Activated CD4-positive, alpha-beta memory T cell treated with anti-CD3 and anti-CD28 coated beads for 36 hours (primary cell): ENCODE results near the gene SEMA4F. TPM values are rescaled to one million over a fixed set of nuclear protein-coding genes. Genes with fewer than 3 reads are reported as not detected.

Source experiments
- CTCF ChIA-PET: fragments of 350-600 bp; sonication (Branson Sonifier 250); formaldehyde crosslinking; loops from one replicate; lab custom pipeline; 2021; ENCODE audit warnings: antibody characterized with exemption, inconsistent platforms; lab: Charles Lee
- POLR2A ChIA-PET: fragments of 350-600 bp; sonication (Branson Sonifier 250); formaldehyde crosslinking; loops from one replicate; lab custom pipeline; 2021; ENCODE audit warnings: antibody characterized with exemption; lab: Charles Lee
- DNase-seq: peaks from one replicate; pipeline ENCODE4 v3.0.0-alpha.2; 2020
- H3K27ac Mint-ChIP-seq: one replicate; pipeline ENCODE4 v1.8.0; 2021; ENCODE audit warnings: mixed read lengths
- H3K27me3 Mint-ChIP-seq: one replicate; pipeline ENCODE4 v1.8.0; 2021; ENCODE audit warnings: mixed read lengths
- H3K36me3 Mint-ChIP-seq: one replicate; pipeline ENCODE4 v1.8.0; 2021; ENCODE audit warnings: mixed read lengths
- H3K4me1 Mint-ChIP-seq: one replicate; pipeline ENCODE4 v1.8.0; 2021; ENCODE audit warnings: low read depth, mixed read lengths
- H3K4me3 Mint-ChIP-seq: one replicate; pipeline ENCODE4 v1.8.0; 2021; ENCODE audit warnings: mild to moderate bottlenecking, mixed read lengths
- H3K9me3 Mint-ChIP-seq: one replicate; pipeline ENCODE4 v1.8.0; 2021; ENCODE audit warnings: mixed read lengths
- intact Hi-C: fragments of 100-400 bp; cut with micrococcal nuclease; formaldehyde crosslinking; loops from one replicate; pipeline ENCODE4 v1.15.1; 2023
- total RNA-seq, 2 experiments: library from RNA; stranded (reverse); gene quantifications; one replicate each; pipeline ENCODE4 v1.2.3, GENCODE V29; 2021

SEMA4F gene
- total RNA-seq, 2 experiments from 2014 or later = 7.7 to 7.9 TPM

DNA sequence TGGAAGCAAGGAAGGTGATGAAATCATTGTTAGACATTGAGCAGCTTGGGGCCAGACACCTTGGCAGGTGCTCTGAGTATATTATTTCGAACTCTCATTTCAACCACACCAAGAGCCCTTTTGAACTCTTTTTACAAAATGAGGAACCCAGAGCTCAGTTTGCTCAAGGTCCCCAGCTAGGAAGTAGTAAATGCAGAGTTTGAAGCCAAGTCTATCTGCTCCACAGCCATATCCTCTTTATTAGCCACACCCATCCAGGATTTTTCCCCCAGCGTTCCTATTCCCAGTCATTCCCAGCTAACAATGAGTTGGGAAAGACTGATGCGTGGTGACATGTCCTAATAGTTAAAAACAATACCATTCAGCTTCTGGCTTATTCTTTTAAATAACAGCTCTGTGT, 40.2 kb downstream of the SEMA4F start:
- intact Hi-C loops = loop anchor here (10.0 kb wide), 1 partner anchor 711 kb away; no protein-coding TSS in a partner anchor
- no peak for DNase-seq
- H3K4me1 Mint-ChIP-seq = no peaks in the 10 kb centered on the region
- no peak overlapping the region for H3K4me3 Mint-ChIP-seq
- no peaks in the 10 kb centered on the region for H3K36me3 Mint-ChIP-seq
- no peaks in the 10 kb centered on the region for H3K9me3 Mint-ChIP-seq
- CTCF ChIA-PET = interaction anchor here (0.8 kb wide), 1 partner anchor 20 kb away, joined by 4 read pairs; no protein-coding TSS in a partner anchor
- H3K27me3 Mint-ChIP-seq = peaks cover 2% of the 10 kb centered on the region
- POLR2A ChIA-PET = no interaction called here
- no peak overlapping the region for H3K27ac Mint-ChIP-seq

DNA sequence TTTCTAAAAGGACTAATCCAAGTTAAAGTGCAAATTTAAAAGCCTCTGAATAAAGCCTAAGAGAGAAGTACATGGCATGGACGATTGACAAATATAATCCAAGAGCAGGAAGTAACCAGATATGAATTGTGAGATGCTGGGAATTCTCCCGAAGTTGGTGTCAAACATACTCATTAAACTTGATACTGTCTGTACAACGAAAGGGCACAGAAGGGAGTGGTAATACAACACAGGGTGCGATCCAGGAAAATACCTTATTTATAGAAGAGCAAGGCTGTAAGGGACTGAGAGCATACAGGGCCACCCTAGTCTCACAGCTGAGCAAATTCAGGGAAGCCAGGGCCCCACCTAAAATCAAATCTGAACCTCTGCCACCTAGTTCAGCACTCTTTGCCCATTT, 41.6 kb downstream of the SEMA4F start:
- no peak overlapping the region for H3K27ac Mint-ChIP-seq
- H3K36me3 Mint-ChIP-seq = no peaks in the 10 kb centered on the region
- no peak overlapping the region for H3K4me3 Mint-ChIP-seq
- no peaks in the 10 kb centered on the region for H3K4me1 Mint-ChIP-seq
- CTCF ChIA-PET = no interaction called here
- intact Hi-C loops = loop anchor here (10.0 kb wide), 1 partner anchor 709 kb away; no protein-coding TSS in a partner anchor
- DNase-seq = no peak
- H3K27me3 Mint-ChIP-seq = peaks cover 2% of the 10 kb centered on the region
- POLR2A ChIA-PET = no interaction called here
- no peaks in the 10 kb centered on the region for H3K9me3 Mint-ChIP-seq

DNA sequence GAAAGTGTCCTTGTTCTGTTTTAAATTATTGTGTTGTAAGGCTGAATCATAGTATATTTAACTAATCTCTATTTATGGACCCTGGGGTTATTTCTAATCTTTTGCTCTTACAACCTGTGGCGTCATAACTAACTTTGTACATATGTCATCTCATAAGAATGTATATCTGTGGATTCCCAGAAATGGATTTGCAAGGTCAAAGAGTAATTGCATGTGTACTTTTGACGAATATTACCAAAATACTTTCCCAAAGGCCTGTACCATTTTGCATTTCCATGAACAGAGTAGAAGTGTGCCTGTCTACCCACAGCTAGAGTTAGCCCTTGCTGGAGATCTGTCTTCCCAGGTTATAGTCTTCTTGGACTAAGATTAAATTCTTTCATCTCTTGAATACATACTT, 42.8 kb downstream of the SEMA4F start:
- DNase-seq = no peak
- H3K27me3 Mint-ChIP-seq = peaks cover 2% of the 10 kb centered on the region
- ChIA-PET POLR2A (no interaction called here), CTCF (no interaction called here)
- H3K27ac Mint-ChIP-seq = no peak overlapping the region
- intact Hi-C loops = loop anchor here (10.0 kb wide), 1 partner anchor 708 kb away; no protein-coding TSS in a partner anchor
- H3K4me1 Mint-ChIP-seq = no peaks in the 10 kb centered on the region
- no peaks in the 10 kb centered on the region for H3K36me3 Mint-ChIP-seq
- no peaks in the 10 kb centered on the region for H3K9me3 Mint-ChIP-seq
- H3K4me3 Mint-ChIP-seq = no peak overlapping the region

DNA sequence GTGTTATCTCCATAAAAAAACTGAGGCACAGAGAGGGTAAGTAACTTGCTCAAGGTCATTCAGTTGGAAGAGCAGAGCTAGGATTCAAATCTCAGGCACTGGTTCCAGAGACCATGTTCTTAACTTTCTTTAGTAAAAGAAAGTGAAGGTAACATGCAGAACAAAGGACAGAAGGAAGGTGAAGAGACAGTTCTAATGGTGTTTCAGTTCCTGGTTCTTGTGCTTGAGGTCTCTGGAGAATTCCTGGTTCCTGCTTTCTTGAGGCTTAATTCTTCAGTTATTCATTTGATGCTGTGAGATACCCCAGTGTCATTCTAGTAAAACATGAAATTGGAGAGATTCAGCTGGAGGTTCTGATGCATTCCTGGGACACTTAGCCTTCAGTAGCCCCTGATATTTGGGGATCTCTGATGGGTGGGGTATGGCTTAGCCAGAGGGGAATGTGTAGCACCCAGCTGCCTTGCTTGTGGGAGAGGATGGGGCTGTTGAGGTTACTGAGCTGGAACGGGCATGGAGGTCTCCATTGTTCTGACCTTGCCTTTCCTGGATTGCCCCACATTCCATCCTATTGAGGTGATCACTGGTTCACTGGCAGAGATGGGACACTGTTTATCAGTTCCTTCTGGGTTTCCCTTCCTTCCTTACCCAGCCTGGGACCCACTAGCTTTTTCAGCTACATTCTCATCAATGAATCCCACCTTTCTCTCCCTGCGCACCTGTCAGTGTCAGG, 46.8 kb downstream of the SEMA4F start:
- H3K4me3 Mint-ChIP-seq = no peak overlapping the region
- POLR2A ChIA-PET = no interaction called here
- no peak overlapping the region for H3K27ac Mint-ChIP-seq
- no peaks in the 10 kb centered on the region for H3K36me3 Mint-ChIP-seq
- no peak for DNase-seq
- CTCF ChIA-PET = no interaction called here
- H3K4me1 Mint-ChIP-seq = no peaks in the 10 kb centered on the region
- intact Hi-C loops = no loop called here
- no peaks in the 10 kb centered on the region for H3K9me3 Mint-ChIP-seq
- H3K27me3 Mint-ChIP-seq = no peaks in the 10 kb centered on the region

DNA sequence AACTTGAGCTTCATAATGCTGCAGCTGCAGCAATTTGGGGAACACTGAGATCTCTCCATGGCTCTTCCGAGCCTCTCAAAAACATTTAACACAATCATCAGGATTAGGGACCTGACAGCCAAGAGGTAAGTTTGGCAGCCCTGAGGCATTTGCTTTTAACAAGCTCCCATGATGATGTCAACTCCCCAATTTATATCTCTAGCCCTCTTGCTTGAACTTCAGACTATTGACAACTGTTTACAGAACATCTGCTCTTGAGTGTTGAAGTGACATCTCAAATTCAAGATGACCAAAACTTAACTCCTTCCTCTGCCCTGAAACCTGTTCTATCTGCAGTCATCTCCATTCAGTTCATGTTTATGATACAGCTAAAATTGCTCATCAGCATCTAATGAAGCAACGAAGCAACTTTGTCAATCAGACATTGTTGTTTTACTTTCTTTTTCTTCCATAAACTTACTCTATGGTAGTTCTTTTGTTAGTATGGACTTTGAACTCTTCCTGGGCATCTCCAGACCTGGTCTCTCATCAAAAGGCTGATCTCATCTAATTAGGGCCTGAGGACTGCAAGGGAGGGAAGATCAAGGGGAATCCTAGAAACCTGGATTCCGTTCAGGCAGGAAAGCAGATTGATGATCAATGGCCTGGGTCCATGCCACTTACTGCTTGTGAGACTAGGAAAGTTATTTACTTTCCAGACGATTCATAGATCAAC, 48.1 kb downstream of the SEMA4F start:
- no peak for DNase-seq
- no peak overlapping the region for H3K27ac Mint-ChIP-seq
- intact Hi-C loops = no loop called here
- no peaks in the 10 kb centered on the region for H3K36me3 Mint-ChIP-seq
- CTCF ChIA-PET = no interaction called here
- H3K4me1 Mint-ChIP-seq = no peaks in the 10 kb centered on the region
- H3K4me3 Mint-ChIP-seq = no peak overlapping the region
- POLR2A ChIA-PET = no interaction called here
- no peaks in the 10 kb centered on the region for H3K9me3 Mint-ChIP-seq
- H3K27me3 Mint-ChIP-seq = no peaks in the 10 kb centered on the region

DNA sequence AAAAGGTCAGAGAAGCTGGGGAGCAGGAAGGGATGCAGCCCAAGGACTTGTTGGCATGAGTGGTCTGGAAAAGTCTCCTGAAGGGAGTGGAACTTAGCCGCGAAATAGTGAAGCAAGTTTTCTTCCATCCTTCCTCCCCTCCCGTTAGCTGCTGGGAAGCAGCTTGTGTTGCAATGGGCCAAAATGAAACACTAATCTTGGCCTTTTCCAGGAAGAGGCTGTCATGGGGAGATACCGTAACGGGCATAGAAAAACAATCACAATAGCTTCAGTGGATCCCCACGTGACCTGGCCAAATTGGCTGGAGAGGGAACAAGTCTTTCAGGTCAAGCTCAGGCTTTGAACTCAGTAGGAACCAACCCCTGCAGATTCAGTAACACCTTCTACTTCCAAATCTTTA, 49.3 kb downstream of the SEMA4F start:
- Mint-ChIP-seq H3K36me3 (no peaks in the 10 kb centered on the region), H3K27ac (no peak overlapping the region), H3K4me3 (no peak overlapping the region), H3K9me3 (no peaks in the 10 kb centered on the region), H3K27me3 (no peaks in the 10 kb centered on the region), H3K4me1 (no peaks in the 10 kb centered on the region)
- ChIA-PET POLR2A (no interaction called here), CTCF (interaction anchor here (1.3 kb wide), 1 partner anchor 12 kb away, joined by 5 read pairs; no protein-coding TSS in a partner anchor)
- intact Hi-C loops = no loop called here
- DNase-seq = no peak

DNA sequence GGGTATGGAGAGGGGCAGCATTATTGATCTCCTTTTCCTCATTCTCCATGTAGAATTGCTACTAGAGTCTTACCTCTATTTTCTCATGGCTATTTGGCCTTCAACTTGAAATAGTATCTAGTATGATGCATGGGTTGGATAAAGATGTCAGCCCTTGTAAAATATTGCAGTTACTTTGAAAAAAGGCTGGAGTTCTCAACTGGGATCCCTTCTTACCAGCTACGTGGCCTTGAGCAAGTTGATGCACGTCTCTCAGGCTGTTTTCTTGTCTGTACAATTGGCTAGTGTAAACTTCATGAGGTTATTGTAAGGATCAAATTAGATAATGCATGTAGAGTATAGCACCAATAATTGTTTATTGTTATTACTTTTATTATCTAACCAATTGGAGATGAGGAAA, 50.2 kb downstream of the SEMA4F start:
- H3K4me3 Mint-ChIP-seq = no peak overlapping the region
- no peaks in the 10 kb centered on the region for H3K36me3 Mint-ChIP-seq
- ChIA-PET CTCF (interaction anchor here (1.3 kb wide), 1 partner anchor 11 kb away, joined by 5 read pairs; no protein-coding TSS in a partner anchor), POLR2A (no interaction called here)
- H3K27ac Mint-ChIP-seq = no peak overlapping the region
- H3K4me1 Mint-ChIP-seq = no peaks in the 10 kb centered on the region
- no peak for DNase-seq
- intact Hi-C loops = no loop called here
- no peaks in the 10 kb centered on the region for H3K9me3 Mint-ChIP-seq
- H3K27me3 Mint-ChIP-seq = no peaks in the 10 kb centered on the region

DNA sequence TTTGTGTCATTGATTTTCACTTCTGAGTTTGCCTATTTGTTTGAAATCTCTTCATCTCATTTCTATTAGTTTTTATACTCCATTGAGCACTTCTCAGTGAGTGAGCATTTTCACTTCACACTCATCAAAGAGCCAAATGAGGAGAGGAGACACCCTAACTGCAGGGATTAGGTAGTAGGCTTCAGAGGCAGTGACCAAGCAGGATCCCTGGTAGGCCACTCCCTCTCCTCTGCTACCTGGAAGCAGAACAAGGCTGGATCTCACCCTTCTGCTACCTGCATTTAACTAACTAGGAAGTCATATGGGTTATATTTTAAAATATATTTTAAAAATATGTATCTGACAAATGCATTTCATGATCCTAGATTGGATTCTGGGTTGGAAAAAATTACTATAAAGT, 52.7 kb downstream of the SEMA4F start:
- H3K36me3 Mint-ChIP-seq = no peaks in the 10 kb centered on the region
- intact Hi-C loops = no loop called here
- ChIA-PET POLR2A (no interaction called here), CTCF (interaction anchor here (1.2 kb wide), 1 partner anchor 8 kb away, joined by 4 read pairs; no protein-coding TSS in a partner anchor)
- no peaks in the 10 kb centered on the region for H3K9me3 Mint-ChIP-seq
- no peak for DNase-seq
- no peak overlapping the region for H3K27ac Mint-ChIP-seq
- no peak overlapping the region for H3K4me3 Mint-ChIP-seq
- H3K27me3 Mint-ChIP-seq = no peaks in the 10 kb centered on the region
- no peaks in the 10 kb centered on the region for H3K4me1 Mint-ChIP-seq

DNA sequence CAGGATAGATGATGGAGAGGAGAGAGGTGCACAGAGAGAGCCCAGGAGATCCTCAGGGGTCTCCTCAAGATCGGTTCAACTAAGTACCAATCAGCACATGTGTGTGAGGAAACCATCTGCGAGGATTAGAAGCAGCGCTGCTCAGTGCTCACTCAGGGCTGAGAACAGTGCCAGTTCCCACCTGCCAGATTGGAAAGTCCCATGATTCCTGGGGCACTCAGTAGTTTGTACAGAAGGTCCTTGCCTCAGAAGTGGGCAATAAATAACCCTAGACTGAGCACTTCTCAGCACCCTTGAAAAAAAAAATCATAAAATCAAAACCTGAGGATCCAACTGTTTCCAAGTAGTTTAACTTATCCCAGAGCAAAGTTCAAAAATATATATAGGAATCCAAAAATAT, 53.8 kb downstream of the SEMA4F start:
- CTCF ChIA-PET = no interaction called here
- H3K36me3 Mint-ChIP-seq = no peaks in the 10 kb centered on the region
- H3K4me3 Mint-ChIP-seq = no peak overlapping the region
- no peak for DNase-seq
- no peak overlapping the region for H3K27ac Mint-ChIP-seq
- no peaks in the 10 kb centered on the region for H3K9me3 Mint-ChIP-seq
- no peaks in the 10 kb centered on the region for H3K4me1 Mint-ChIP-seq
- intact Hi-C loops = no loop called here
- H3K27me3 Mint-ChIP-seq = no peaks in the 10 kb centered on the region
- POLR2A ChIA-PET = no interaction called here

DNA sequence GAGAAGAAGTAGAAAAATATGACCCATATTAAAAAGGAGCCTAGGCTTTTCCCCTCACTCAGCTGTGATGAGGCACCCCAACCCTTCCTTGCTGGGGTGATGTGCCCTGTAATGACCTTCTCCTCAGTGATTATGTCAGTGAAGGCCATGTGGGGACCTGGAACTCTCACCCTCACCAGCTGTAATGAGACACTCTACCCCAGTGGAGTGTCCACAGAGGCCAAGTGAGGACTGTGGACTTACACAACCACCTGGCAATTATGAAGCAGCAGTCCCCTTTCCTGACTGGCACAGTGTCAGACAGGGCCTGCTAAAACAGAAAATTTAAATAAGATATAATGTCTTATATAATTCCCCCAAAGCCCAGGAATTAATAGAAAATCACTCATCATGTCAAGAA, 54.2 kb downstream of the SEMA4F start:
- Mint-ChIP-seq H3K27me3 (no peaks in the 10 kb centered on the region), H3K9me3 (no peaks in the 10 kb centered on the region), H3K4me1 (no peaks in the 10 kb centered on the region), H3K27ac (no peak overlapping the region), H3K36me3 (no peaks in the 10 kb centered on the region), H3K4me3 (no peak overlapping the region)
- DNase-seq = no peak
- intact Hi-C loops = no loop called here
- ChIA-PET CTCF (no interaction called here), POLR2A (no interaction called here)

DNA sequence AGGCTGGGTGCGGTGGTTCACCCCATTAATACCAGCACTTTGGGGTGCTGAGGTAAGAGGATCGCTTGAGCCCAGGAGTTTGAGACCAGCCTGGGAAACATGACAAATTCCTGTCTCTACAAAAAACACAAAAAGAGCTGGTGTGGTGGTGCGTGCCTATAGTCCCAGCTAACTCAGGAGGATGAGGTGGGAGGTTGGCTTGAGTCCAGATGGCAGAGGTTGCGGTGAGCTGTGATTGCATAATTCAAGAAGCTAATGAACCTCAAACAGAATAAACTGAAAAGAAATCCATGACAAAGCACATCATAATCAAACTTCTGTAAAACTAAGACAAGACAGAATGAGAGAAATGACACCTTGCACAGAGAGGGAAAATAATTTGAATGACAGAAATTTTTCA, 54.8 kb downstream of the SEMA4F start:
- Mint-ChIP-seq H3K27me3 (no peaks in the 10 kb centered on the region), H3K36me3 (no peaks in the 10 kb centered on the region), H3K27ac (no peak overlapping the region), H3K9me3 (no peaks in the 10 kb centered on the region), H3K4me1 (no peaks in the 10 kb centered on the region), H3K4me3 (no peak overlapping the region)
- intact Hi-C loops = no loop called here
- ChIA-PET POLR2A (no interaction called here), CTCF (no interaction called here)
- DNase-seq = no peak

DNA sequence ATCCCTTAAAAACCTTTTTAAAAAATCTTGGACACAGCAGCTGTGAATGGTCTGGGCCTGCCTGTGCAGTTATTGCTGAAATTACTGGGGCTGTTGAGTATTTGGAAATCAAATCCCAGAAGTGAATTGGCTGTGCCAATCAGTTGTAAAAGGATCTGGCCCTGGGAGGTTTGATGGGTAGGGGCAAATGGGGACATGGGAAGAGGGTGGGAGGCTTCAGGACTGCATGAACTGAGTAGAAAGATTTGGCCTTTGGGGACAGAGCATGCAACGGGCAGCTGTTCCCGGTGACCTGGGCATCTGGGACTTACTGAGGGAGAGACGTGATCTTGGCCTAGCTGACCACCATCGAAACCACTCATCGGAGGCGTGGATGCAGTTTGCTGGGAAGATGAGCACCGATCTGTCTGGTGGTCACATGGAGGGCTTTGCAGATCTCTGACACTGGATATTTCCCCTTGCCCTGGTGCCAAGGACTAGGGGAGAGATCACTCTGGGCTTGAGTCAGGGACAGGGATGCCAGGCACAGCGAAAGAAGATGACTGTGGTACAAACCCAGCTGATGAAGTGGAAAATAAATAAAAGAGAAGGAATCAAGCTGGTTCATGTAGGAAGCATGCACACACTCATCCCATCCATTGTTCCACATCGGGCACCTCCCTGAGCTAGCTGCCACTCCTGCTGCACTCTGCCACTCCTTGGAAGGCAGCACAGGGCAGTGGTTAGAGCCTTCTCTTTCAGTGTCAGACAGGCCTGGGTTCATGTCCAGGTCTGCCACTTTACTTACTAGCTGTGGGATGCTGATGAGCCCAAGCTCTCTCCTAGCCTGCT, 58.4 kb downstream of the SEMA4F start:
- DNase-seq = no peak
- no peak overlapping the region for H3K4me3 Mint-ChIP-seq
- H3K27ac Mint-ChIP-seq = no peak overlapping the region
- ChIA-PET CTCF (interaction anchor here (1.3 to 6.2 kb wide), 4 partner anchors 21 to 163 kb away, joined by 4 to 114 read pairs (median 16); partner anchors contain the start of gene HK2), POLR2A (no interaction called here)
- H3K27me3 Mint-ChIP-seq = peaks cover 3% of the 10 kb centered on the region
- no peaks in the 10 kb centered on the region for H3K9me3 Mint-ChIP-seq
- no peaks in the 10 kb centered on the region for H3K36me3 Mint-ChIP-seq
- H3K4me1 Mint-ChIP-seq = peaks cover 7% of the 10 kb centered on the region
- intact Hi-C loops = no loop called here
